GM23338 (cell line): ENCODE data around the gene RAD51B. TPM values are rescaled to one million over a fixed set of nuclear protein-coding genes. Genes with fewer than 3 reads are reported as not detected.

Experiments used
- ATAC-seq: fragments of 200-7000 bp; cut with Tn5 transposase; 3 replicates; pipeline ENCODE4 v1.9.1; 2020
- DNase-seq: peaks from one replicate; pipeline ENCODE4 v3.0.0-alpha.2; 2015; ENCODE audit warnings: low spot score
- H2AFZ ChIP-seq: fragments of 200-600 bp; sonication (generic); 2 replicates; pipeline ENCODE4 v1.8.0; 2016; ENCODE audit warnings: antibody characterized with exemption, mild to moderate bottlenecking, moderate library complexity
- H3F3A ChIP-seq: fragments of 200-600 bp; sonication (generic); replicated peaks from 2 replicates; pipeline ENCODE4 v1.8.0; 2017; ENCODE audit warnings: antibody characterized with exemption, mixed run types, low read depth
- H3K27ac ChIP-seq: fragments of 200-600 bp; sonication (generic); 2 replicates; pipeline ENCODE4 v1.6.1; 2016; ENCODE audit warnings: low read depth
- H3K27me3 ChIP-seq: fragments of 200-600 bp; sonication (generic); 2 replicates; pipeline ENCODE4 v1.8.0; 2016; ENCODE audit warnings: mild to moderate bottlenecking, mixed run types, moderate library complexity; ENCODE audit not compliant: insufficient read depth
- H3K36me3 ChIP-seq: fragments of 200-600 bp; sonication (generic); 2 replicates; pipeline ENCODE4 v1.8.0; 2016; ENCODE audit warnings: mild to moderate bottlenecking; ENCODE audit not compliant: insufficient read depth
- H3K4me1 ChIP-seq: fragments of 200-600 bp; sonication (generic); 2 replicates; pipeline ENCODE4 v1.8.0; 2016; ENCODE audit warnings: mild to moderate bottlenecking, moderate library complexity; ENCODE audit not compliant: insufficient read depth
- H3K4me2 ChIP-seq: fragments of 200-600 bp; sonication (generic); 2 replicates; pipeline ENCODE4 v1.7.1; 2017; ENCODE audit warnings: mixed run types
- H3K4me3 ChIP-seq: fragments of 200-600 bp; sonication (generic); 2 replicates; pipeline ENCODE4 v1.6.1; 2016; ENCODE audit warnings: mixed run types
- H3K79me2 ChIP-seq: fragments of 200-600 bp; sonication (generic); replicated peaks from 2 replicates; pipeline ENCODE4 v1.8.0; 2017; ENCODE audit warnings: mild to moderate bottlenecking; ENCODE audit not compliant: insufficient read depth
- H3K9me2 ChIP-seq: fragments of 200-600 bp; sonication (generic); 2 replicates; pipeline ENCODE4 v1.8.0; 2017; ENCODE audit not compliant: insufficient read depth
- H4K20me1 ChIP-seq: fragments of 200-600 bp; sonication (generic); replicated peaks from 2 replicates; pipeline ENCODE4 v1.8.0; 2017; ENCODE audit warnings: mild to moderate bottlenecking; ENCODE audit not compliant: insufficient read depth
- H3K27ac Mint-ChIP-seq: 2 replicates; pipeline ENCODE4 v1.8.0; 2020; ENCODE audit warnings: inconsistent platforms, mild to moderate bottlenecking, moderate library complexity, mixed read lengths
- H3K27me3 Mint-ChIP-seq: 3 replicates; pipeline ENCODE4 v1.8.0; 2022; ENCODE audit warnings: low read depth, mild to moderate bottlenecking, moderate library complexity, mixed read lengths, inconsistent platforms; ENCODE audit not compliant: insufficient read depth, poor library complexity
- H3K36me3 Mint-ChIP-seq: 3 replicates; pipeline ENCODE4 v1.8.0; 2021; ENCODE audit warnings: low read depth, mild to moderate bottlenecking, inconsistent platforms, moderate library complexity, mixed read lengths
- H3K4me1 Mint-ChIP-seq: 3 replicates; pipeline ENCODE4 v1.8.0; 2020; ENCODE audit warnings: mild to moderate bottlenecking, inconsistent platforms, mixed read lengths
- H3K4me3 Mint-ChIP-seq: 3 replicates; pipeline ENCODE4 v1.8.0; 2021; ENCODE audit warnings: moderate library complexity, mild to moderate bottlenecking, inconsistent platforms, mixed read lengths
- H3K9me3 Mint-ChIP-seq: 3 replicates; pipeline ENCODE4 v1.8.0; 2020; ENCODE audit warnings: moderate library complexity, mild to moderate bottlenecking, inconsistent platforms, mixed read lengths
- CREB1 ChIP-seq: fragments of 250-450 bp; sonication (Bioruptor Pico); IDR thresholded peaks from 2 replicates; pipeline ENCODE4 v1.5.0; 2020; ENCODE audit warnings: low read depth, mild to moderate bottlenecking, moderate library complexity
- EZH2 ChIP-seq: fragments of 200-600 bp; sonication (generic); IDR thresholded peaks from one replicate; pipeline ENCODE4 v1.8.0; 2017; ENCODE audit warnings: antibody characterized with exemption, mild to moderate bottlenecking, low read depth; ENCODE audit not compliant: unreplicated experiment
- EZH2phosphoT487 ChIP-seq: fragments of 200-600 bp; sonication (generic); IDR thresholded peaks from one replicate; pipeline ENCODE4 v1.8.1; 2018; ENCODE audit warnings: antibody characterized with exemption; ENCODE audit not compliant: unreplicated experiment
- JUNB ChIP-seq: IDR thresholded peaks from one replicate; pipeline ENCODE4 v1.6.1; 2016; ENCODE audit warnings: antibody characterized with exemption; ENCODE audit not compliant: unreplicated experiment
- POLR2AphosphoS5 ChIP-seq: IDR thresholded peaks from 2 replicates; pipeline ENCODE4 v1.6.1; 2016; ENCODE audit warnings: antibody characterized with exemption, low read depth
- STAT1 ChIP-seq: IDR thresholded peaks from one replicate; pipeline ENCODE4 v1.6.1; 2016; ENCODE audit warnings: antibody characterized with exemption; ENCODE audit not compliant: unreplicated experiment
- ZNF114 ChIP-seq: fragments of 250-450 bp; sonication (Bioruptor Pico); IDR thresholded peaks from 2 replicates; pipeline ENCODE4 v1.5.0; 2020; ENCODE audit warnings: mild to moderate bottlenecking, moderate library complexity
- polyA plus RNA-seq: library from polyadenylated mRNA; unstranded; fragments of >200 nt; fragmentation: Nextera tagmentation; extraction: Ambion mirVana; gene quantifications from 2 replicates; pipeline ENCODE4 v1.2.1, GENCODE V29; 2016
- total RNA-seq: library from RNA; depleted of rRNA; stranded (reverse); fragments of >200 nt; shearing (Covaris generic); gene quantifications from 2 replicates; pipeline ENCODE4 v1.2.3, GENCODE V29; 2014
- TF ChIP-seq, protein P1 (sequence below), 2 experiments: fragments of 200-600 bp in 1 of 2; sonication (generic) in 1 of 2; conservative IDR thresholded peaks; 2 replicates each; pipeline versions ENCODE4 v1.5.1 to v1.6.1; 2016 to 2017; ENCODE audit warnings: antibody characterized with exemption in 2 of 2, low read depth in 2 of 2, mild to moderate bottlenecking in 2 of 2, moderate library complexity in 1 of 2
- TF ChIP-seq, protein P2 (sequence below): IDR thresholded peaks from 2 replicates; pipeline ENCODE4 v1.6.1; 2016; ENCODE audit warnings: antibody characterized with exemption
- TF ChIP-seq, protein P3 (sequence below): fragments of 250-450 bp; sonication (Bioruptor Pico); IDR thresholded peaks from 2 replicates; pipeline ENCODE4 v1.5.0; 2020; ENCODE audit warnings: mild to moderate bottlenecking, moderate library complexity

Gene RAD51B
- total and polyA plus RNA-seq, 2 experiments from 2014 or later, result 15.7 to 29.1 TPM

DNA sequence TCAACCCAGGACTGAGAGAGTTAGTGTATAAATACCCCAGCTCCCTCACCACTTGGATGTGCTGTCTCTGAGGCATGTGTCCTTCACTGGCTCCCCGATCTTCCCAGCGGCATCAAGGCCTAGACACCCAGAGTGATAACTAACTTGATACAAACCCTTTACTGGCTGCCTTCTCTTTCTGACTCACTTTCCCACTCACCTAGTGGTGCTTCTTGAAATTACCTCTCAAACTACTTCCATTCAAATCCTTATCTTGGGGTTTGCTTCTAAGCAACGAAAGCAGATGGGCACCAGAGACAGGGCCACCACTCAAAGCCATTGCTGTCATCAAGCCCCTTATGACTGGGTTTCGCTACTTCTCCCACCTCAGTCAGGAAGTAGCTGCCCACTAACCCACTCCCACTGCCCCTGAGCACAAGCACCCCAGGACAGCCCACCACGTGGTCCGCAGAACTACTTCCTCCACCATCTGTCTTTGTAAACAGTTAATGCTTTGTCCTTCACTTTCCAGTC lies 956.1 kb downstream of the RAD51B start:
- Histone ChIP-seq H3K4me1 (no peaks in the 10 kb centered on the region; the same call in 1 of the 2 replicates), H3K36me3 (no peaks in the 10 kb centered on the region), H4K20me1 (no peaks in the 10 kb centered on the region), H3K27me3 (no peaks in the 10 kb centered on the region), H3F3A (no peaks in the 10 kb centered on the region), H3K4me2 (no peak overlapping the region), H3K27ac (no peak overlapping the region), H2AFZ (no peak overlapping the region), H3K79me2 (no peaks in the 10 kb centered on the region), H3K4me3 (no peak overlapping the region), H3K9me2 (no peaks in the 10 kb centered on the region)
- Mint-ChIP-seq H3K27me3 (peaks cover 1% of the 10 kb centered on the region), H3K27ac (no peak overlapping the region), H3K4me3 (no peak overlapping the region), H3K4me1 (peaks cover 11% of the 10 kb centered on the region), H3K36me3 (no peaks in the 10 kb centered on the region; the same call in 2 of the 3 replicates), H3K9me3 (no peaks in the 10 kb centered on the region; the same call in 2 of the 3 replicates)
- peak; percentile 74 for DNase-seq
- peak; percentile 76 for ATAC-seq
- TF ChIP-seq CREB1 (CRISPR knock-in tag), result no peak
- TF ChIP-seq STAT1, result no peak
- TF ChIP-seq, protein P1, sequence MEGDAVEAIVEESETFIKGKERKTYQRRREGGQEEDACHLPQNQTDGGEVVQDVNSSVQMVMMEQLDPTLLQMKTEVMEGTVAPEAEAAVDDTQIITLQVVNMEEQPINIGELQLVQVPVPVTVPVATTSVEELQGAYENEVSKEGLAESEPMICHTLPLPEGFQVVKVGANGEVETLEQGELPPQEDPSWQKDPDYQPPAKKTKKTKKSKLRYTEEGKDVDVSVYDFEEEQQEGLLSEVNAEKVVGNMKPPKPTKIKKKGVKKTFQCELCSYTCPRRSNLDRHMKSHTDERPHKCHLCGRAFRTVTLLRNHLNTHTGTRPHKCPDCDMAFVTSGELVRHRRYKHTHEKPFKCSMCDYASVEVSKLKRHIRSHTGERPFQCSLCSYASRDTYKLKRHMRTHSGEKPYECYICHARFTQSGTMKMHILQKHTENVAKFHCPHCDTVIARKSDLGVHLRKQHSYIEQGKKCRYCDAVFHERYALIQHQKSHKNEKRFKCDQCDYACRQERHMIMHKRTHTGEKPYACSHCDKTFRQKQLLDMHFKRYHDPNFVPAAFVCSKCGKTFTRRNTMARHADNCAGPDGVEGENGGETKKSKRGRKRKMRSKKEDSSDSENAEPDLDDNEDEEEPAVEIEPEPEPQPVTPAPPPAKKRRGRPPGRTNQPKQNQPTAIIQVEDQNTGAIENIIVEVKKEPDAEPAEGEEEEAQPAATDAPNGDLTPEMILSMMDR (conservative IDR thresholded peaks at IDR 0.05; ENCODE audit: low read depth in 2 of 2), result peak; percentile 37 to 47

DNA sequence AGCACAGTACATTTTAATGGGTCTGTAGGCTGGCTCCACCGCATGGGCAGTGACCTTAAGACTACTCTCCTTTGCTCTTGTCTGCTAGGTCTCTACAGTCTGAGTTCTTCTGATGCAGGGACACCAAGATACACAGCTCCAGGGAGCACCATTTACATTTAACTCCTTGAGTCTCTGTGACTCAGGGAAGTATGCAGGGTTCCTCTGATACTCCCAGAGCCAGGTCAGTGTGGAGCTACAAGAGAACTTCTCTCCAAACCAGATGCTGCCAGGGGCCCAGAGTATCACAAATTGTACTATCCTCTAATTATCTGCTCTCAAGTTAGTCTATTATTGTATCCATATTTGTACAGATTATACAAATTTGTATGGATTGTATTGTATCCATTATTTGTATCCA lies 958.1 kb downstream of the RAD51B start:
- H3F3A ChIP-seq, result no peaks in the 10 kb centered on the region
- peaks cover 14% of the 10 kb centered on the region for H3K4me1 Mint-ChIP-seq
- no peaks in the 10 kb centered on the region for H3K36me3 ChIP-seq
- ATAC-seq (no peak), DNase-seq (no peak)
- H3K27ac ChIP-seq, result no peak overlapping the region
- TF ChIP-seq, protein P2, sequence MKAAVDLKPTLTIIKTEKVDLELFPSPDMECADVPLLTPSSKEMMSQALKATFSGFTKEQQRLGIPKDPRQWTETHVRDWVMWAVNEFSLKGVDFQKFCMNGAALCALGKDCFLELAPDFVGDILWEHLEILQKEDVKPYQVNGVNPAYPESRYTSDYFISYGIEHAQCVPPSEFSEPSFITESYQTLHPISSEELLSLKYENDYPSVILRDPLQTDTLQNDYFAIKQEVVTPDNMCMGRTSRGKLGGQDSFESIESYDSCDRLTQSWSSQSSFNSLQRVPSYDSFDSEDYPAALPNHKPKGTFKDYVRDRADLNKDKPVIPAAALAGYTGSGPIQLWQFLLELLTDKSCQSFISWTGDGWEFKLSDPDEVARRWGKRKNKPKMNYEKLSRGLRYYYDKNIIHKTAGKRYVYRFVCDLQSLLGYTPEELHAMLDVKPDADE, result no peak
- TF ChIP-seq POLR2AphosphoS5, result no peak
- TF ChIP-seq, protein P3, sequence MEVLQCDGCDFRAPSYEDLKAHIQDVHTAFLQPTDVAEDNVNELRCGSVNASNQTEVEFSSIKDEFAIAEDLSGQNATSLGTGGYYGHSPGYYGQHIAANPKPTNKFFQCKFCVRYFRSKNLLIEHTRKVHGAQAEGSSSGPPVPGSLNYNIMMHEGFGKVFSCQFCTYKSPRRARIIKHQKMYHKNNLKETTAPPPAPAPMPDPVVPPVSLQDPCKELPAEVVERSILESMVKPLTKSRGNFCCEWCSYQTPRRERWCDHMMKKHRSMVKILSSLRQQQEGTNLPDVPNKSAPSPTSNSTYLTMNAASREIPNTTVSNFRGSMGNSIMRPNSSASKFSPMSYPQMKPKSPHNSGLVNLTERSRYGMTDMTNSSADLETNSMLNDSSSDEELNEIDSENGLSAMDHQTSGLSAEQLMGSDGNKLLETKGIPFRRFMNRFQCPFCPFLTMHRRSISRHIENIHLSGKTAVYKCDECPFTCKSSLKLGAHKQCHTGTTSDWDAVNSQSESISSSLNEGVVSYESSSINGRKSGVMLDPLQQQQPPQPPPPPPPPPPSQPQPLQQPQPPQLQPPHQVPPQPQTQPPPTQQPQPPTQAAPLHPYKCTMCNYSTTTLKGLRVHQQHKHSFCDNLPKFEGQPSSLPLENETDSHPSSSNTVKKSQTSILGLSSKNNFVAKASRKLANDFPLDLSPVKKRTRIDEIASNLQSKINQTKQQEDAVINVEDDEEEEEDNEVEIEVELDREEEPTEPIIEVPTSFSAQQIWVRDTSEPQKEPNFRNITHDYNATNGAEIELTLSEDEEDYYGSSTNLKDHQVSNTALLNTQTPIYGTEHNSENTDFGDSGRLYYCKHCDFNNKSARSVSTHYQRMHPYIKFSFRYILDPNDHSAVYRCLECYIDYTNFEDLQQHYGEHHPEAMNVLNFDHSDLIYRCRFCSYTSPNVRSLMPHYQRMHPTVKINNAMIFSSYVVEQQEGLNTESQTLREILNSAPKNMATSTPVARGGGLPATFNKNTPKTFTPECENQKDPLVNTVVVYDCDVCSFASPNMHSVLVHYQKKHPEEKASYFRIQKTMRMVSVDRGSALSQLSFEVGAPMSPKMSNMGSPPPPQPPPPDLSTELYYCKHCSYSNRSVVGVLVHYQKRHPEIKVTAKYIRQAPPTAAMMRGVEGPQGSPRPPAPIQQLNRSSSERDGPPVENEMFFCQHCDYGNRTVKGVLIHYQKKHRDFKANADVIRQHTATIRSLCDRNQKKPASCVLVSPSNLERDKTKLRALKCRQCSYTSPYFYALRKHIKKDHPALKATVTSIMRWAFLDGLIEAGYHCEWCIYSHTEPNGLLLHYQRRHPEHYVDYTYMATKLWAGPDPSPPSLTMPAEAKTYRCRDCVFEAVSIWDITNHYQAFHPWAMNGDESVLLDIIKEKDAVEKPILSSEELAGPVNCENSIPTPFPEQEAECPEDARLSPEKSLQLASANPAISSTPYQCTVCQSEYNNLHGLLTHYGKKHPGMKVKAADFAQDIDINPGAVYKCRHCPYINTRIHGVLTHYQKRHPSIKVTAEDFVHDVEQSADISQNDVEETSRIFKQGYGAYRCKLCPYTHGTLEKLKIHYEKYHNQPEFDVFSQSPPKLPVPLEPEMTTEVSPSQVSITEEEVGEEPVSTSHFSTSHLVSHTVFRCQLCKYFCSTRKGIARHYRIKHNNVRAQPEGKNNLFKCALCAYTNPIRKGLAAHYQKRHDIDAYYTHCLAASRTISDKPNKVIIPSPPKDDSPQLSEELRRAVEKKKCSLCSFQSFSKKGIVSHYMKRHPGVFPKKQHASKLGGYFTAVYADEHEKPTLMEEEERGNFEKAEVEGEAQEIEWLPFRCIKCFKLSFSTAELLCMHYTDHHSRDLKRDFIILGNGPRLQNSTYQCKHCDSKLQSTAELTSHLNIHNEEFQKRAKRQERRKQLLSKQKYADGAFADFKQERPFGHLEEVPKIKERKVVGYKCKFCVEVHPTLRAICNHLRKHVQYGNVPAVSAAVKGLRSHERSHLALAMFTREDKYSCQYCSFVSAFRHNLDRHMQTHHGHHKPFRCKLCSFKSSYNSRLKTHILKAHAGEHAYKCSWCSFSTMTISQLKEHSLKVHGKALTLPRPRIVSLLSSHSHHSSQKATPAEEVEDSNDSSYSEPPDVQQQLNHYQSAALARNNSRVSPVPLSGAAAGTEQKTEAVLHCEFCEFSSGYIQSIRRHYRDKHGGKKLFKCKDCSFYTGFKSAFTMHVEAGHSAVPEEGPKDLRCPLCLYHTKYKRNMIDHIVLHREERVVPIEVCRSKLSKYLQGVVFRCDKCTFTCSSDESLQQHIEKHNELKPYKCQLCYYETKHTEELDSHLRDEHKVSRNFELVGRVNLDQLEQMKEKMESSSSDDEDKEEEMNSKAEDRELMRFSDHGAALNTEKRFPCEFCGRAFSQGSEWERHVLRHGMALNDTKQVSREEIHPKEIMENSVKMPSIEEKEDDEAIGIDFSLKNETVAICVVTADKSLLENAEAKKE (CRISPR knock-in tag), result no peak
- no peak for TF ChIP-seq ZNF114 (CRISPR knock-in tag)
- TF ChIP-seq JUNB, result no peak
- TF ChIP-seq, protein P1 (conservative IDR thresholded peaks at IDR 0.05; ENCODE audit: low read depth in 2 of 2), result no peak
- TF ChIP-seq STAT1, result no peak
- TF ChIP-seq EZH2phosphoT487, result no peak
- no peak for TF ChIP-seq CREB1 (CRISPR knock-in tag)
- no peak for TF ChIP-seq EZH2
- H3K9me3 Mint-ChIP-seq, result no peaks in the 10 kb centered on the region
- H3K27ac Mint-ChIP-seq, result no peak overlapping the region
- H3K27me3 ChIP-seq, result no peaks in the 10 kb centered on the region
- no peaks in the 10 kb centered on the region for H3K9me2 ChIP-seq
- H3K4me2 ChIP-seq, result no peak overlapping the region
- H3K79me2 ChIP-seq, result no peaks in the 10 kb centered on the region
- no peaks in the 10 kb centered on the region for H3K36me3 Mint-ChIP-seq
- no peak overlapping the region for H3K4me3 Mint-ChIP-seq
- peaks cover 3% of the 10 kb centered on the region for H3K27me3 Mint-ChIP-seq
- H3K4me3 ChIP-seq, result no peak overlapping the region
- H2AFZ ChIP-seq, result no peak overlapping the region
- H4K20me1 ChIP-seq, result no peaks in the 10 kb centered on the region
- H3K4me1 ChIP-seq, result no peaks in the 10 kb centered on the region; the same call in 1 of the 2 replicates
